C4-2B (cell line): ENCODE data around the gene EXOSC6.
"Not testable (repeated sequence)": the region's sequence is repeated elsewhere in the genome, so short reads cannot be mapped to it uniquely, and the experiment has no call there.

ENCODE experiments used
- ZFX ChIP-seq: fragments of 450-650 bp; IDR thresholded peaks from 2 replicates; pipeline ENCODE4 v1.6.1; 2017
- TF ChIP-seq, protein P1 (sequence below): fragments of 450-650 bp; conservative IDR thresholded peaks from 2 replicates; pipeline ENCODE4 v1.5.1; 2017; ENCODE audit warnings: mild to moderate bottlenecking

DNA sequence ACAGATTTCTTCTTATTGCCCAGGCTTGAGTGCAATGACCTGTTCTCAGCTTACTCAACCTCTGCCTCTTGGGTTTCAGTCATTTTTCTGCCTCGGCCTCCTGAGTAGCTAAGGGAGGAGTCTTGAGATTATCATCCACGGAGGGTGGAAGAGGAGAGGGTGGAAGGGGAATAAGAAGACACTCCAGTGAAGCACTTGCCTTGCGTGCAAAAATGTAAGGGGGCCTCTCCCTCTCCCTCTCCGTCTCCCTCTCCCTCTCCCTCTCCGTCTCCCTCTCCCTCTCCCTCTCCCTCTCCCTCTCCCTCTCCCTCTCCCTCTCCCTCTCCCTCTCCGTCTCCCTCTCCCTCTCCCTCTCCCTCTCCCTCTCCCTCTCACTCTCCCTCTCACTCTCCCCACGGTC lies 48.2 kb downstream of the EXOSC6 start:
- TF ChIP-seq, protein P1, sequence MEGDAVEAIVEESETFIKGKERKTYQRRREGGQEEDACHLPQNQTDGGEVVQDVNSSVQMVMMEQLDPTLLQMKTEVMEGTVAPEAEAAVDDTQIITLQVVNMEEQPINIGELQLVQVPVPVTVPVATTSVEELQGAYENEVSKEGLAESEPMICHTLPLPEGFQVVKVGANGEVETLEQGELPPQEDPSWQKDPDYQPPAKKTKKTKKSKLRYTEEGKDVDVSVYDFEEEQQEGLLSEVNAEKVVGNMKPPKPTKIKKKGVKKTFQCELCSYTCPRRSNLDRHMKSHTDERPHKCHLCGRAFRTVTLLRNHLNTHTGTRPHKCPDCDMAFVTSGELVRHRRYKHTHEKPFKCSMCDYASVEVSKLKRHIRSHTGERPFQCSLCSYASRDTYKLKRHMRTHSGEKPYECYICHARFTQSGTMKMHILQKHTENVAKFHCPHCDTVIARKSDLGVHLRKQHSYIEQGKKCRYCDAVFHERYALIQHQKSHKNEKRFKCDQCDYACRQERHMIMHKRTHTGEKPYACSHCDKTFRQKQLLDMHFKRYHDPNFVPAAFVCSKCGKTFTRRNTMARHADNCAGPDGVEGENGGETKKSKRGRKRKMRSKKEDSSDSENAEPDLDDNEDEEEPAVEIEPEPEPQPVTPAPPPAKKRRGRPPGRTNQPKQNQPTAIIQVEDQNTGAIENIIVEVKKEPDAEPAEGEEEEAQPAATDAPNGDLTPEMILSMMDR, result not testable (repeated sequence)
- TF ChIP-seq ZFX, result not testable (repeated sequence)
